Measurements from ENCODE around the gene TMEM190. TPM values are rescaled to one million over a fixed set of nuclear protein-coding genes. Genes with fewer than 3 reads are reported as not detected.

Gene TMEM190
- total and polyA plus RNA-seq, 2 donors (not counting 3 experiments of a cell fraction or from before 2014, with no cell fraction given): not detected

DNA sequence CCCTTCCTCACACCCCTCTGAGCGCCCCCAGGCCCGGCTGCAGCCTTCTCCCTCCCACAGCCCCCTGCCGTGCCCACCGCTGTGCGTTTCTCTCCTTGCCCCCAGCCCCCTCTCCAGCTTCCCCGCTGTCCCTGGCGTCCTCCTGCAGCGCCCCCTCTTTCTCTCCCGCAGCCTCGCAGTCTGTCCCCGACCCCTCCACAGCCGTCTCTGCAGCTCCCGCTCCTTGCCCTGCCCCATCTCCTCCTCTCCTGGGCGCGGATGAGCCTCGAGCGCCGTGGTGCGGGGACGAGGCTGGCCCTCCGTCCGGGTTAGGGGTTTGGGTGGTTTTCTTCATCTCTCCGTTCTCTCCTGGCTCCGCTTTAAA lies 35.9 kb upstream of the TMEM190 start:
- H2AFZ ChIP-seq (ENCODE audit: low read depth, low read length): no peak overlapping the region

DNA sequence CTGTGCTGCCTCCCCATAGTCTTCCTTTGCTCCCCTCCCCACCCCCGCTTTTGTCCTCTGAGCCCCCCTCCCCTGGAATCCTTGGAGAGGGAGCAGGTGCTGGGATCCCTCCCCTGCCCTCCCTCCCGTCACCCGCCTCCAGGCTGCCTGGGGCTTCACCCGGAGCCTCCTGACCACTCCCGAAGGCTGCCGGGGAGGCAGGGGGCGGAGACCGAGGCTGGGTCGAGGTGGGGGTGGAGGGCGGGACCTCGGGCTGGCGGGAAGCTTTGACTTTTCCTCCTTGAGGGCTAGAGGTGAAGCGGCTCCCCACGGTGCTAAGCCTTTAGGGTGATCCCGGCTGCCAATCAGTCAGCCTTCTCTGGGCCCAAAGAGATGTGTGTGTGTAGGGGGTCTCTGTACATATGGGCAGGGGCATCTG lies 35.4 kb upstream of the TMEM190 start:
- H4K20me1 ChIP-seq (replicated peaks; ENCODE audit: control insufficient read depth, extremely low read depth, insufficient read depth, low read length): no peaks in the 10 kb centered on the region
- FAIRE-seq (no peak), DNase-seq (ENCODE audit: low read depth, low spot score) (peak; percentile 11)
- H3K79me2 ChIP-seq (ENCODE audit: control insufficient read depth, insufficient read depth, low read length): no peaks in the 10 kb centered on the region
- CTCF ChIA-PET: interaction anchor here (0.6 to 1.4 kb wide), 2 partner anchors 40 to 42 kb away, joined by 4 to 6 read pairs; no protein-coding TSS in a partner anchor
- H3K4me1 ChIP-seq (ENCODE audit: control insufficient read depth, extremely low read depth, insufficient read depth, low read length): peaks cover 10% of the 10 kb centered on the region
- H3K4me3 ChIP-seq (replicated peaks in 1 of 3; ENCODE audit: insufficient read depth in 1 of 3, low read depth in 1 of 3, low read length in 3 of 3): peak overlapping the region in 1 of 3 experiments; percentile 69
- no peak overlapping the region for H3K4me2 ChIP-seq (ENCODE audit: insufficient read depth, low read length)
- H2AFZ ChIP-seq (ENCODE audit: low read depth, low read length): no peak overlapping the region
- dilution Hi-C loops (cut with MboI; ENCODE audit: extremely low pct_ligation_motif_present, low sequenced_read_pairs) (no loop called here), intact Hi-C loops (cut with micrococcal nuclease) (no loop called here)
- no peak overlapping the region for H3K27ac ChIP-seq (ENCODE audit: insufficient read depth, low read depth, low read length)
- H3K36me3 ChIP-seq (ENCODE audit: control insufficient read depth in 2 of 2, extremely low read depth in 1 of 2, insufficient read depth in 2 of 2, low read length in 2 of 2): peaks cover 0 to 7% of the 10 kb centered on the region in 2 experiments
- no TSS peak for BruUV-seq (replicated peaks)
- TF ChIP-seq POLR2A (IDR thresholded peaks at IDR 0.05; ENCODE audit: low read depth, low read length): no peak
- TF ChIP-seq FOS (IDR thresholded peaks at IDR 0.05; ENCODE audit: borderline replicate concordance, insufficient read depth, low read length): no peak
- TF ChIP-seq, protein P1, sequence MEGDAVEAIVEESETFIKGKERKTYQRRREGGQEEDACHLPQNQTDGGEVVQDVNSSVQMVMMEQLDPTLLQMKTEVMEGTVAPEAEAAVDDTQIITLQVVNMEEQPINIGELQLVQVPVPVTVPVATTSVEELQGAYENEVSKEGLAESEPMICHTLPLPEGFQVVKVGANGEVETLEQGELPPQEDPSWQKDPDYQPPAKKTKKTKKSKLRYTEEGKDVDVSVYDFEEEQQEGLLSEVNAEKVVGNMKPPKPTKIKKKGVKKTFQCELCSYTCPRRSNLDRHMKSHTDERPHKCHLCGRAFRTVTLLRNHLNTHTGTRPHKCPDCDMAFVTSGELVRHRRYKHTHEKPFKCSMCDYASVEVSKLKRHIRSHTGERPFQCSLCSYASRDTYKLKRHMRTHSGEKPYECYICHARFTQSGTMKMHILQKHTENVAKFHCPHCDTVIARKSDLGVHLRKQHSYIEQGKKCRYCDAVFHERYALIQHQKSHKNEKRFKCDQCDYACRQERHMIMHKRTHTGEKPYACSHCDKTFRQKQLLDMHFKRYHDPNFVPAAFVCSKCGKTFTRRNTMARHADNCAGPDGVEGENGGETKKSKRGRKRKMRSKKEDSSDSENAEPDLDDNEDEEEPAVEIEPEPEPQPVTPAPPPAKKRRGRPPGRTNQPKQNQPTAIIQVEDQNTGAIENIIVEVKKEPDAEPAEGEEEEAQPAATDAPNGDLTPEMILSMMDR (IDR thresholded peaks at IDR 0.05; ENCODE audit: extremely low read depth in 1 of 2, insufficient read depth in 1 of 2, low read depth in 1 of 2, low read length in 2 of 2): no peak
- TF ChIP-seq, protein P2, sequence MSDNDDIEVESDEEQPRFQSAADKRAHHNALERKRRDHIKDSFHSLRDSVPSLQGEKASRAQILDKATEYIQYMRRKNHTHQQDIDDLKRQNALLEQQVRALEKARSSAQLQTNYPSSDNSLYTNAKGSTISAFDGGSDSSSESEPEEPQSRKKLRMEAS (IDR thresholded peaks at IDR 0.05; ENCODE audit: insufficient read depth, insufficient read length): no peak
- no peak for TF ChIP-seq GATA2 (IDR thresholded peaks at IDR 0.05; ENCODE audit: insufficient read depth, insufficient read length, low read depth, low read length)
- no peak for TF ChIP-seq POLR2AphosphoS5 (IDR thresholded peaks at IDR 0.05; ENCODE audit: insufficient read depth, low read depth, low read length)
- TF ChIP-seq JUN (IDR thresholded peaks at IDR 0.05; ENCODE audit: borderline replicate concordance, insufficient read depth, insufficient read length, low read depth): no peak
- no peak for TF ChIP-seq EZH2 (IDR thresholded peaks at IDR 0.05; ENCODE audit: borderline replicate concordance, low read depth, low read length, severe bottlenecking)
- no peak overlapping the region for H3K9ac ChIP-seq (replicated peaks; ENCODE audit: extremely low read depth, insufficient read depth, low read length)
- no peaks in the 10 kb centered on the region for H3K9me1 ChIP-seq (replicated peaks; ENCODE audit: control insufficient read depth, extremely low read depth, insufficient read depth, low read length)
- peaks cover 0 to 3% of the 10 kb centered on the region in 2 experiments for H3K27me3 ChIP-seq (ENCODE audit: control insufficient read depth in 2 of 2, insufficient read depth in 2 of 2, low read length in 2 of 2)
- POLR2A ChIA-PET: no interaction called here
- H3K9me3 ChIP-seq (replicated peaks; ENCODE audit: control insufficient read depth, insufficient read depth, low read length): no peaks in the 10 kb centered on the region

More for the DNA sequence above, 35.9 kb upstream of the TMEM190 start:
- H3K9me3 ChIP-seq (replicated peaks; ENCODE audit: control insufficient read depth, insufficient read depth, low read length): no peaks in the 10 kb centered on the region
- peak; percentile 17 for DNase-seq (ENCODE audit: low read depth, low spot score)
- H3K79me2 ChIP-seq (ENCODE audit: control insufficient read depth, insufficient read depth, low read length): no peaks in the 10 kb centered on the region
- intact Hi-C loops (cut with micrococcal nuclease): no loop called here
- ChIA-PET POLR2A (no interaction called here), CTCF (interaction anchor here (0.6 to 1.4 kb wide), 2 partner anchors 40 to 42 kb away, joined by 4 to 6 read pairs; no protein-coding TSS in a partner anchor)
- H3K27me3 ChIP-seq (ENCODE audit: control insufficient read depth in 2 of 2, insufficient read depth in 2 of 2, low read length in 2 of 2): peaks cover 0 to 3% of the 10 kb centered on the region in 2 experiments
- no peak for TF ChIP-seq EZH2 (IDR thresholded peaks at IDR 0.05; ENCODE audit: borderline replicate concordance, low read depth, low read length, severe bottlenecking)
- TF ChIP-seq, protein P1 (IDR thresholded peaks at IDR 0.05; ENCODE audit: extremely low read depth in 1 of 2, insufficient read depth in 1 of 2, low read depth in 1 of 2, low read length in 2 of 2): peak in 1 of 2 donors; percentile 35
- H3K4me1 ChIP-seq (ENCODE audit: control insufficient read depth, extremely low read depth, insufficient read depth, low read length): peaks cover 10% of the 10 kb centered on the region
- dilution Hi-C loops (cut with MboI; ENCODE audit: extremely low pct_ligation_motif_present, low sequenced_read_pairs): no loop called here
- FAIRE-seq: no peak
- BruUV-seq (replicated peaks): no TSS peak
- H3K27ac ChIP-seq (ENCODE audit: insufficient read depth, low read depth, low read length): no peak overlapping the region
- H4K20me1 ChIP-seq (replicated peaks; ENCODE audit: control insufficient read depth, extremely low read depth, insufficient read depth, low read length): no peaks in the 10 kb centered on the region
- peaks cover 0 to 7% of the 10 kb centered on the region in 2 experiments for H3K36me3 ChIP-seq (ENCODE audit: control insufficient read depth in 2 of 2, extremely low read depth in 1 of 2, insufficient read depth in 2 of 2, low read length in 2 of 2)
- H3K9ac ChIP-seq (replicated peaks; ENCODE audit: extremely low read depth, insufficient read depth, low read length): no peak overlapping the region
- H3K4me2 ChIP-seq (ENCODE audit: insufficient read depth, low read length): peak overlapping the region; percentile 71
- no peaks in the 10 kb centered on the region for H3K9me1 ChIP-seq (replicated peaks; ENCODE audit: control insufficient read depth, extremely low read depth, insufficient read depth, low read length)
- H3K4me3 ChIP-seq (replicated peaks in 1 of 3; ENCODE audit: insufficient read depth in 1 of 3, low read depth in 1 of 3, low read length in 3 of 3): peak overlapping the region in 1 of 3 experiments; percentile 69

Measured in endothelial cell of umbilical vein (primary cell).